DND-41 (cell line): ENCODE results near the gene NOC4L.

Source experiments
- CTCF ChIP-seq: IDR thresholded peaks from 2 replicates; pipeline ENCODE4 v1.5.1; 2012; ENCODE audit warnings: borderline replicate concordance, low read length, moderate library complexity, mild to moderate bottlenecking; ENCODE audit not compliant: poor library complexity, severe bottlenecking; ENCODE audit errors: extremely low read depth
- EZH2 ChIP-seq: IDR thresholded peaks from 3 replicates; pipeline ENCODE4 v1.6.1; 2012; ENCODE audit warnings: borderline replicate concordance, low read depth, mild to moderate bottlenecking, moderate library complexity, low read length, inconsistent platforms; ENCODE audit not compliant: severe bottlenecking

- TF ChIP-seq CTCF, result no peak
- no peak for TF ChIP-seq EZH2
These were observed 23.0 kb upstream of the NOC4L start for GRCh38 chr12:132121283-132121682.
